PFSK-1 (cell line): ENCODE results near the gene SOX14.

Experiments
- FOXP2 ChIP-seq: optimal IDR thresholded peaks from 2 replicates; pipeline ENCODE3; 2011; ENCODE audit warnings: borderline replicate concordance, control low read depth, inconsistent platforms; ENCODE audit not compliant: insufficient read depth; ENCODE audit errors: extremely low read length, extremely low read depth
- POLR2AphosphoS5 ChIP-seq: IDR thresholded peaks from 2 replicates; pipeline ENCODE4 v1.6.1; 2012; ENCODE audit warnings: low read depth, mild to moderate bottlenecking, control low read depth, low read length, moderate library complexity
- REST ChIP-seq, 2 experiments: IDR thresholded peaks; 2 replicates each; pipeline versions ENCODE4 v1.6.1 to v1.8.0; 2011 to 2012; ENCODE audit warnings: low read depth in 2 of 2, low read length in 2 of 2, control low read depth in 1 of 2, inconsistent platforms in 1 of 2, mild to moderate bottlenecking in 1 of 2, moderate library complexity in 1 of 2; ENCODE audit not compliant: insufficient read depth in 1 of 2
- SIN3A ChIP-seq: IDR thresholded peaks from 2 replicates; pipeline ENCODE4 v1.6.1; 2012; ENCODE audit warnings: mild to moderate bottlenecking, low read length, moderate library complexity, borderline replicate concordance; ENCODE audit not compliant: insufficient read depth
- TAF1 ChIP-seq: IDR thresholded peaks from 2 replicates; pipeline ENCODE4 v1.6.1; 2012; ENCODE audit warnings: low read length, control low read depth, borderline replicate concordance; ENCODE audit not compliant: insufficient read depth

- TF ChIP-seq FOXP2 (no peak), POLR2AphosphoS5 (no peak), REST (IDR thresholded peaks at IDR 0.05; ENCODE audit: insufficient read depth in 1 of 2, low read depth in 2 of 2, low read length in 2 of 2) (no peak), TAF1 (no peak), SIN3A (no peak)
These were observed 47.9 kb downstream of the SOX14 start for GRCh38 chr3:137812023-137812422.
